ENCODE results near the gene NTM. TPM values are rescaled to one million over a fixed set of nuclear protein-coding genes. Genes with fewer than 3 reads are reported as not detected.

The NTM gene
- total and polyA plus RNA-seq, 12 donors, result 0.26 to 11.5 (median 4.0) TPM

GRCh38 chr11:131666617-131667016, 296.2 kb downstream of the NTM start:
- Histone ChIP-seq H3K4me3 (no peak overlapping the region), H3K27me3 (no peaks in the 10 kb centered on the region), H3K27ac (no peak overlapping the region), H3K36me3 (replicated peaks in 1 of 2) (no peaks in the 10 kb centered on the region), H3K9me3 (replicated peaks in 1 of 3) (no peaks in the 10 kb centered on the region), H3K4me1 (replicated peaks in 1 of 2) (no peaks in the 10 kb centered on the region)
- no peak for DNase-seq
- intact Hi-C loops (cut with DNase I), result no loop called here
- 87 to 97% (median 91%) methylated on average over 3 to 5 of the region's 5 CpGs for WGBS, 4 donors
- TF ChIP-seq POLR2A (IDR thresholded peaks at IDR 0.05), result no peak
- TF ChIP-seq, protein P1, sequence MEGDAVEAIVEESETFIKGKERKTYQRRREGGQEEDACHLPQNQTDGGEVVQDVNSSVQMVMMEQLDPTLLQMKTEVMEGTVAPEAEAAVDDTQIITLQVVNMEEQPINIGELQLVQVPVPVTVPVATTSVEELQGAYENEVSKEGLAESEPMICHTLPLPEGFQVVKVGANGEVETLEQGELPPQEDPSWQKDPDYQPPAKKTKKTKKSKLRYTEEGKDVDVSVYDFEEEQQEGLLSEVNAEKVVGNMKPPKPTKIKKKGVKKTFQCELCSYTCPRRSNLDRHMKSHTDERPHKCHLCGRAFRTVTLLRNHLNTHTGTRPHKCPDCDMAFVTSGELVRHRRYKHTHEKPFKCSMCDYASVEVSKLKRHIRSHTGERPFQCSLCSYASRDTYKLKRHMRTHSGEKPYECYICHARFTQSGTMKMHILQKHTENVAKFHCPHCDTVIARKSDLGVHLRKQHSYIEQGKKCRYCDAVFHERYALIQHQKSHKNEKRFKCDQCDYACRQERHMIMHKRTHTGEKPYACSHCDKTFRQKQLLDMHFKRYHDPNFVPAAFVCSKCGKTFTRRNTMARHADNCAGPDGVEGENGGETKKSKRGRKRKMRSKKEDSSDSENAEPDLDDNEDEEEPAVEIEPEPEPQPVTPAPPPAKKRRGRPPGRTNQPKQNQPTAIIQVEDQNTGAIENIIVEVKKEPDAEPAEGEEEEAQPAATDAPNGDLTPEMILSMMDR (IDR thresholded peaks at IDR 0.05), result no peak

DNA sequence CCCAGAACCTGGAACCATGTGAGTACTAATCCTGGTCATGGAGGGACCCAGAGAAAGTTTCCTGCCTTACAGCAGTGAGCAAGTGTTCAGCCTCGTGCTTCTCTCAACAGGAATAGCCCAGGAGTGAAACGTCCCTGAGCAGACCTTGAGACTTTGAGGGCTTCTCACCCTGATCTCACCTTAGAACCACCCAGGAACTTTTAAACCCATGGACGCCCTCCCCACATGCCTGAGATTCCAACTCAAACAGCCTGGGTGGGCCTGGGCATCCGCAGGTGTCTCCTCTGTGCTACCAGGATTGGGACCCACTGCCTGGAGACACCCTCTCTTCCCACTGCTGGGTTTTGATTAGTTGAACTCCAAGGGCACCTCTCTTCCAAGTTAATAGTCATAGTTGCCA, 297.2 kb downstream of the NTM start:
- H3K9me3 ChIP-seq (replicated peaks in 1 of 3), result no peaks in the 10 kb centered on the region
- no peak overlapping the region for H3K27ac ChIP-seq
- TF ChIP-seq, protein P1 (IDR thresholded peaks at IDR 0.05), result no peak
- TF ChIP-seq POLR2A (IDR thresholded peaks at IDR 0.05), result no peak
- 59 to 82% (median 78%) methylated on average over 2 to 4 of the region's 4 CpGs for WGBS, 4 donors
- intact Hi-C loops (cut with DNase I), result no loop called here
- no peaks in the 10 kb centered on the region for H3K4me1 ChIP-seq (replicated peaks in 1 of 2)
- no peak overlapping the region for H3K4me3 ChIP-seq
- no peak for DNase-seq
- no peaks in the 10 kb centered on the region for H3K36me3 ChIP-seq (replicated peaks in 1 of 2)
- no peaks in the 10 kb centered on the region for H3K27me3 ChIP-seq

- H3K9me3 ChIP-seq (replicated peaks in 1 of 3), result no peaks in the 10 kb centered on the region
- no peak overlapping the region for H3K4me3 ChIP-seq
- no peaks in the 10 kb centered on the region for H3K4me1 ChIP-seq (replicated peaks in 1 of 2)
- intact Hi-C loops (cut with DNase I), result no loop called here
- no peak overlapping the region for H3K27ac ChIP-seq
- no peaks in the 10 kb centered on the region for H3K27me3 ChIP-seq
- DNase-seq, result peak in 3 of 7 donors; percentile 27 to 41 (median 31)
- TF ChIP-seq, protein P1 (IDR thresholded peaks at IDR 0.05), result peak in 5 of 6 experiments; percentile 11 to 54 (median 24)
- no peak for TF ChIP-seq POLR2A (IDR thresholded peaks at IDR 0.05)
- WGBS, 4 donors, result 43 to 54% (median 49%) methylated on average over 11 of the region's 11 CpGs
- no peaks in the 10 kb centered on the region for H3K36me3 ChIP-seq (replicated peaks in 1 of 2)
These were observed 298.3 kb downstream of the NTM start for GRCh38 chr11:131668500-131669400.

- Histone ChIP-seq H3K9me3 (replicated peaks in 1 of 3) (no peaks in the 10 kb centered on the region), H3K27ac (no peak overlapping the region), H3K36me3 (replicated peaks in 1 of 2) (no peaks in the 10 kb centered on the region), H3K4me1 (replicated peaks in 1 of 2) (no peaks in the 10 kb centered on the region), H3K27me3 (no peaks in the 10 kb centered on the region), H3K4me3 (no peak overlapping the region)
- WGBS, 4 donors, result 74 to 88% (median 77%) methylated on average over 4 of the region's 4 CpGs
- no peak for TF ChIP-seq POLR2A (IDR thresholded peaks at IDR 0.05)
- TF ChIP-seq, protein P1 (IDR thresholded peaks at IDR 0.05), result no peak
- intact Hi-C loops (cut with DNase I), result no loop called here
- no peak for DNase-seq
These were observed 299.0 kb downstream of the NTM start for GRCh38 chr11:131669401-131669780.

Measured in adrenal gland (tissue), 12 donors.